Measurements from ENCODE around the gene TRIM63.
A peak's percentile ranks its signal among the peaks of the same experiment; 100 is the strongest.

Gene TRIM63

DNA sequence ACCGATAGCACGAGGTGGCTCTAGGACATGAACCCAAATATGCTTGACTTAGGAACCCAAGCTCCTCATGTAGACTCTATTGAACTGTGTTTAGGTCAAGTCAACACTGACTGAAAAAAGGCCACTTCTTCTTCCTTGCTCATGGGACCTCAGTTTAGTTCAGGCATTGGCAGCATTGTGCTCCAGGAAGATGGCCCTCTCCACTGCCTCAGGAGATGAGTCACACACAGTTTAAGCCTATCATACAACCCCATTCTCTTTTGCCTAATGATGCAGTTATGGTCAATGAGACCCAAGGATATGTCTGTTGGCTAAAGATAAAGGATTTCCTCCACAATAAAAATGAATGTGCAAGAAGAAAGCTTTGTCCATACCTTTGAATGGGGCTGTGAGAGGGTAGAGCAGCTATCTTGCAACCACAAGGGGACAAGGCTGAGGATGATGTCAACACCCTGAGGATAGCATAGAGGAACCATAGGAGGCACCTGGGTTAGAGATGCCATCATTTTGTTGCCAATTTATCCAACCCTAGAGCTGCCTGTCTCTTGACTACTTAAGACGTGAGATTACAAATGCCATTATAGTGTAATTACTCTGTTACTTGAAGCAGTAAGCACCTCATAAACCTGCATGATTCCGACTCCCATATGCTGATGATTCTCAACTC, 3.0 kb upstream of the TRIM63 start:
- WGBS (ENCODE audit: extremely low coverage, insufficient coverage, low lambda C conversion rate): no CpG with 5 or more reads among the region's 4 CpGs
- no peak overlapping the region for H3K27ac ChIP-seq (ENCODE audit: low read depth, low read length)
- no peaks in the 10 kb centered on the region for H3K79me2 ChIP-seq (ENCODE audit: control insufficient read depth, insufficient read depth, low read length)
- H3K79me1 ChIP-seq (ENCODE audit: low read length): no peaks in the 10 kb centered on the region
- no peak overlapping the region for H4K8ac ChIP-seq (ENCODE audit: low read depth, low read length)
- no peak for DNase-seq
- no peak overlapping the region for H3K18ac ChIP-seq (ENCODE audit: low read length)
- H2BK15ac ChIP-seq (replicated peaks; ENCODE audit: low read depth): no peak overlapping the region
- no peak overlapping the region for H3K4ac ChIP-seq (ENCODE audit: low read depth, low read length)
- no peak overlapping the region for H2BK5ac ChIP-seq (ENCODE audit: low read length)
- H3K36me3 ChIP-seq (ENCODE audit: control insufficient read depth, insufficient read depth, low read length): no peaks in the 10 kb centered on the region
- H3K9ac ChIP-seq (ENCODE audit: low read length): no peak overlapping the region
- H2BK120ac ChIP-seq (ENCODE audit: low read depth, low read length): no peak overlapping the region
- H2AK5ac ChIP-seq (ENCODE audit: low read length): no peak overlapping the region
- H3K56ac ChIP-seq (ENCODE audit: low read length): no peak overlapping the region
- no peak overlapping the region for H3K4me2 ChIP-seq (ENCODE audit: low read length)
- no peak overlapping the region for H3K4me3 ChIP-seq (ENCODE audit: low read length)
- no peak overlapping the region for H4K5ac ChIP-seq (ENCODE audit: low read length)
- peaks cover 9% of the 10 kb centered on the region for H3K4me1 ChIP-seq (ENCODE audit: control insufficient read depth, low read depth, low read length)
- H3K27me3 ChIP-seq (ENCODE audit: insufficient read depth, low read length, poor library complexity): no peaks in the 10 kb centered on the region
- H3K23ac ChIP-seq (ENCODE audit: low read length): no peak overlapping the region

DNA sequence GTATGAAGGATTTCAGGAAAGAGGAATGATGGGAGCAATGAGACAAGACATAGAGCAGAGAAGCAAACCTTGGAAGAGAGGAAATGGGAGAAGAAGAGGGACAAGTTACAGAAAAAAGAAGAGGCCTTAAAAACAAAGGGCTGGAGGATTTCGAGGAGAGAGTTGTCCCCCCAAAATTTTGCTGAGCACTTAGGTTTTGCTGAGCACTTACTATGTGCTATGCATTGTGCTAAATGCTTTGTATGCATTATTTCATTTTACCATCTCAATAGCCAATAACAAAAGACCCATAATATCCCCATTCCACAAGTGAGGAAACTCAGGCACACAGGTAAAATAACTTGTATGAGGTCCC, 2.5 kb upstream of the TRIM63 start:
- Histone ChIP-seq H3K23ac (ENCODE audit: low read length) (no peak overlapping the region), H2BK5ac (ENCODE audit: low read length) (no peak overlapping the region), H3K36me3 (ENCODE audit: control insufficient read depth, insufficient read depth, low read length) (no peaks in the 10 kb centered on the region), H2BK15ac (replicated peaks; ENCODE audit: low read depth) (no peak overlapping the region), H2AK5ac (ENCODE audit: low read length) (no peak overlapping the region), H3K4ac (ENCODE audit: low read depth, low read length) (no peak overlapping the region), H4K8ac (ENCODE audit: low read depth, low read length) (no peak overlapping the region), H3K9ac (ENCODE audit: low read length) (no peak overlapping the region), H3K79me2 (ENCODE audit: control insufficient read depth, insufficient read depth, low read length) (no peaks in the 10 kb centered on the region), H3K4me2 (ENCODE audit: low read length) (no peak overlapping the region), H3K27ac (ENCODE audit: low read depth, low read length) (no peak overlapping the region), H3K4me3 (ENCODE audit: low read length) (no peak overlapping the region), H3K4me1 (ENCODE audit: control insufficient read depth, low read depth, low read length) (peaks cover 9% of the 10 kb centered on the region), H3K18ac (ENCODE audit: low read length) (no peak overlapping the region), H3K79me1 (ENCODE audit: low read length) (no peaks in the 10 kb centered on the region), H2BK120ac (ENCODE audit: low read depth, low read length) (no peak overlapping the region), H3K27me3 (ENCODE audit: insufficient read depth, low read length, poor library complexity) (no peaks in the 10 kb centered on the region), H4K5ac (ENCODE audit: low read length) (no peak overlapping the region), H3K56ac (ENCODE audit: low read length) (no peak overlapping the region)
- DNase-seq: no peak
- WGBS (ENCODE audit: extremely low coverage, insufficient coverage, low lambda C conversion rate): no CpG with 5 or more reads among the region's 1 CpG

DNA sequence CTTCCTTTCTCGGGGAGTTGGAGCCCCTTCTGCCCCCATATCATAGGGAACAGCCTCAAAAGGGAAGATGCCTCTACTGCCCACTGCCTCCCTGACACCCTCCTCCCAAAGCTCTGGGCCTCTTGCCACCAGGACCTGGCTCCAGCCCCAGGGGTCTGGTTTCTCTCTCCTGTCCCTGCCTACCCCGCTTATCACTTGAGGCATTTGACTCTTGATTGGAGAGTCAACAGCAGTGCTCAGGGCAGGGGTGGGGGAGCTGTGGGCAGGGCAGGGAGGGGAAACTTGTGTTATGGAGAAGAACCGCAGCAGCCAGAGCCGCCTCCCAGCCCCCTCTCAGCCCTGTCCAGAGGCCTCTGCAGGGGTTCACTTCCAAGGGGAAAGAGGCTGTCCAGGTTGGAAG, 573 bp downstream of the TRIM63 start:
- Histone ChIP-seq H3K4me2 (ENCODE audit: low read length) (no peak overlapping the region), H3K4me1 (ENCODE audit: control insufficient read depth, low read depth, low read length) (peaks cover 9% of the 10 kb centered on the region), H3K56ac (ENCODE audit: low read length) (peak overlapping the region; percentile 60), H2BK15ac (replicated peaks; ENCODE audit: low read depth) (no peak overlapping the region), H3K79me1 (ENCODE audit: low read length) (no peaks in the 10 kb centered on the region), H3K9ac (ENCODE audit: low read length) (no peak overlapping the region), H3K79me2 (ENCODE audit: control insufficient read depth, insufficient read depth, low read length) (no peaks in the 10 kb centered on the region), H3K27ac (ENCODE audit: low read depth, low read length) (no peak overlapping the region), H2AK5ac (ENCODE audit: low read length) (no peak overlapping the region), H3K36me3 (ENCODE audit: control insufficient read depth, insufficient read depth, low read length) (no peaks in the 10 kb centered on the region), H3K27me3 (ENCODE audit: insufficient read depth, low read length, poor library complexity) (no peaks in the 10 kb centered on the region), H3K4ac (ENCODE audit: low read depth, low read length) (no peak overlapping the region), H2BK120ac (ENCODE audit: low read depth, low read length) (no peak overlapping the region), H3K4me3 (ENCODE audit: low read length) (no peak overlapping the region), H4K5ac (ENCODE audit: low read length) (no peak overlapping the region), H2BK5ac (ENCODE audit: low read length) (no peak overlapping the region), H4K8ac (ENCODE audit: low read depth, low read length) (no peak overlapping the region), H3K18ac (ENCODE audit: low read length) (no peak overlapping the region), H3K23ac (ENCODE audit: low read length) (no peak overlapping the region)
- peak; percentile 65 for DNase-seq
- WGBS (ENCODE audit: extremely low coverage, insufficient coverage, low lambda C conversion rate): no CpG with 5 or more reads among the region's 4 CpGs

DNA sequence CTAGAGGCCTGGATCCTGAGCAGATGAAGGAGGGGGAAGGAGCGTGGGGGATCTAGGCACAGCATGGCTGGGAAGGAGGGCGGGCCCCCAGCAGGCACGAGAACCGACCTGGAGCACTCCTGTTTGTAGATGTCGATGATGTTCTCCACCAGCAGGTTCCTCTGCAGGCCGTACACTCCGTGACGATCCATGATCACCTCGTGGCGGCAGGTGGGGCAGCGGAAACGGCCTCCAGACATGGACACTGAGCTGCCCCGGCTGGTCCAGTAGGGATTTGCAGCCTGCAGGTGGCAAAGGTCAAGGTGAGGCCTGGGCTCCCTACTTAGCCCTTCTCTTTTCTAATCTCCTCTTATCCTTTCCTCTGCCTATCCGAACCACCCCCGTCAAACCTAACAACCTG, 1.3 kb downstream of the TRIM63 start:
- no peaks in the 10 kb centered on the region for H3K27me3 ChIP-seq (ENCODE audit: insufficient read depth, low read length, poor library complexity)
- no CpG with 5 or more reads among the region's 15 CpGs for WGBS (ENCODE audit: extremely low coverage, insufficient coverage, low lambda C conversion rate)
- no peak overlapping the region for H3K4ac ChIP-seq (ENCODE audit: low read depth, low read length)
- no peaks in the 10 kb centered on the region for H3K79me1 ChIP-seq (ENCODE audit: low read length)
- no peak overlapping the region for H2BK5ac ChIP-seq (ENCODE audit: low read length)
- no peak overlapping the region for H3K9ac ChIP-seq (ENCODE audit: low read length)
- H3K56ac ChIP-seq (ENCODE audit: low read length): peak overlapping the region; percentile 15
- no peak overlapping the region for H4K8ac ChIP-seq (ENCODE audit: low read depth, low read length)
- H3K4me1 ChIP-seq (ENCODE audit: control insufficient read depth, low read depth, low read length): peaks cover 9% of the 10 kb centered on the region
- H3K79me2 ChIP-seq (ENCODE audit: control insufficient read depth, insufficient read depth, low read length): no peaks in the 10 kb centered on the region
- no peak overlapping the region for H3K27ac ChIP-seq (ENCODE audit: low read depth, low read length)
- DNase-seq: no peak
- H4K5ac ChIP-seq (ENCODE audit: low read length): no peak overlapping the region
- H3K23ac ChIP-seq (ENCODE audit: low read length): no peak overlapping the region
- no peak overlapping the region for H2BK15ac ChIP-seq (replicated peaks; ENCODE audit: low read depth)
- peak overlapping the region; percentile 43 for H2AK5ac ChIP-seq (ENCODE audit: low read length)
- no peak overlapping the region for H2BK120ac ChIP-seq (ENCODE audit: low read depth, low read length)
- H3K4me3 ChIP-seq (ENCODE audit: low read length): no peak overlapping the region
- no peak overlapping the region for H3K4me2 ChIP-seq (ENCODE audit: low read length)
- H3K18ac ChIP-seq (ENCODE audit: low read length): no peak overlapping the region
- H3K36me3 ChIP-seq (ENCODE audit: control insufficient read depth, insufficient read depth, low read length): no peaks in the 10 kb centered on the region

GRCh38 chr1:26064553-26064952, 2.9 kb downstream of the TRIM63 start:
- H4K5ac ChIP-seq (ENCODE audit: low read length): no peak overlapping the region
- peaks cover 9% of the 10 kb centered on the region for H3K4me1 ChIP-seq (ENCODE audit: control insufficient read depth, low read depth, low read length)
- no peak overlapping the region for H3K4ac ChIP-seq (ENCODE audit: low read depth, low read length)
- H3K18ac ChIP-seq (ENCODE audit: low read length): no peak overlapping the region
- no peaks in the 10 kb centered on the region for H3K36me3 ChIP-seq (ENCODE audit: control insufficient read depth, insufficient read depth, low read length)
- no peak overlapping the region for H4K8ac ChIP-seq (ENCODE audit: low read depth, low read length)
- no peak overlapping the region for H2AK5ac ChIP-seq (ENCODE audit: low read length)
- H2BK120ac ChIP-seq (ENCODE audit: low read depth, low read length): no peak overlapping the region
- WGBS (ENCODE audit: extremely low coverage, insufficient coverage, low lambda C conversion rate): no CpG with 5 or more reads among the region's 3 CpGs
- H2BK5ac ChIP-seq (ENCODE audit: low read length): no peak overlapping the region
- no peak overlapping the region for H3K23ac ChIP-seq (ENCODE audit: low read length)
- no peak overlapping the region for H3K56ac ChIP-seq (ENCODE audit: low read length)
- no peak overlapping the region for H2BK15ac ChIP-seq (replicated peaks; ENCODE audit: low read depth)
- H3K4me3 ChIP-seq (ENCODE audit: low read length): no peak overlapping the region
- no peaks in the 10 kb centered on the region for H3K79me2 ChIP-seq (ENCODE audit: control insufficient read depth, insufficient read depth, low read length)
- H3K79me1 ChIP-seq (ENCODE audit: low read length): no peaks in the 10 kb centered on the region
- DNase-seq: no peak
- no peak overlapping the region for H3K27ac ChIP-seq (ENCODE audit: low read depth, low read length)
- no peak overlapping the region for H3K9ac ChIP-seq (ENCODE audit: low read length)
- no peaks in the 10 kb centered on the region for H3K27me3 ChIP-seq (ENCODE audit: insufficient read depth, low read length, poor library complexity)
- H3K4me2 ChIP-seq (ENCODE audit: low read length): no peak overlapping the region

Measured in mesendoderm (in vitro differentiated cells).